Measurements from ENCODE around the gene GABRR2.

DNA sequence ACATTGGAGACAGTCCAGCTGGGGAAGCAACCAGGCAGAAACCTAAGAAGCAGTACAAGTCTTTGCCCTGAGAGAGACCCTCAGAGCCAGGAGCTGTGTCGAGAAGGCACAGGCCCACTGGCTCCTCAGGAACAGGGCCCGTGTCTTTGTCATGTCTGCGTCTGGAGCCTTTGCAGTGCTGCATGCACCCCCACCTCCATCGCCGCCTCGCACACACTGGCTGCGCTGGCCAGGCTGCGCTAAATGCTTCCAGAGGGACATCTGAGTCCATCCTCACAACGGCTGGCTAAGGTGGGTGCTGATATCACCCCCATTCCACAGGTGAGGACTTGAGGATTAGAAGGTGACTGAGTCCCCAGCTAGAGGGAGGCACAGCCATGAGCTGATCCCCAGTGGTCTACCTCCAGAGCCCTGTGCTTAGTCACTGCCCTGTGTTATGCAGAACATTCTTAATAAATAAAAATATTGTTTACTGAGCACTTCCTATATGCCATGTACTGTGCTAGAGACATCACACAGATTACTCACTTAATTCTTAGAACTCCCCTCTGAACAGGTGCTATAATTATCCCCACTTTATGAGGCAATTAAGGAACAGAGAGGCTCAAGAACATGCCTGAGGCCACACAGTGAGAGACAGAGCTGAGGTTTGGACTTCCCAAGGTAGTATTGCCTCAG is 27.6 kb downstream of the GABRR2 start:
- TF ChIP-seq, protein P1, sequence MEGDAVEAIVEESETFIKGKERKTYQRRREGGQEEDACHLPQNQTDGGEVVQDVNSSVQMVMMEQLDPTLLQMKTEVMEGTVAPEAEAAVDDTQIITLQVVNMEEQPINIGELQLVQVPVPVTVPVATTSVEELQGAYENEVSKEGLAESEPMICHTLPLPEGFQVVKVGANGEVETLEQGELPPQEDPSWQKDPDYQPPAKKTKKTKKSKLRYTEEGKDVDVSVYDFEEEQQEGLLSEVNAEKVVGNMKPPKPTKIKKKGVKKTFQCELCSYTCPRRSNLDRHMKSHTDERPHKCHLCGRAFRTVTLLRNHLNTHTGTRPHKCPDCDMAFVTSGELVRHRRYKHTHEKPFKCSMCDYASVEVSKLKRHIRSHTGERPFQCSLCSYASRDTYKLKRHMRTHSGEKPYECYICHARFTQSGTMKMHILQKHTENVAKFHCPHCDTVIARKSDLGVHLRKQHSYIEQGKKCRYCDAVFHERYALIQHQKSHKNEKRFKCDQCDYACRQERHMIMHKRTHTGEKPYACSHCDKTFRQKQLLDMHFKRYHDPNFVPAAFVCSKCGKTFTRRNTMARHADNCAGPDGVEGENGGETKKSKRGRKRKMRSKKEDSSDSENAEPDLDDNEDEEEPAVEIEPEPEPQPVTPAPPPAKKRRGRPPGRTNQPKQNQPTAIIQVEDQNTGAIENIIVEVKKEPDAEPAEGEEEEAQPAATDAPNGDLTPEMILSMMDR (IDR thresholded peaks at IDR 0.05): no peak
- no peak for TF ChIP-seq POLR2A (IDR thresholded peaks at IDR 0.05)

Data from lower leg skin (tissue), 3 donors.